ENCODE data around the gene RBM11.

DNA sequence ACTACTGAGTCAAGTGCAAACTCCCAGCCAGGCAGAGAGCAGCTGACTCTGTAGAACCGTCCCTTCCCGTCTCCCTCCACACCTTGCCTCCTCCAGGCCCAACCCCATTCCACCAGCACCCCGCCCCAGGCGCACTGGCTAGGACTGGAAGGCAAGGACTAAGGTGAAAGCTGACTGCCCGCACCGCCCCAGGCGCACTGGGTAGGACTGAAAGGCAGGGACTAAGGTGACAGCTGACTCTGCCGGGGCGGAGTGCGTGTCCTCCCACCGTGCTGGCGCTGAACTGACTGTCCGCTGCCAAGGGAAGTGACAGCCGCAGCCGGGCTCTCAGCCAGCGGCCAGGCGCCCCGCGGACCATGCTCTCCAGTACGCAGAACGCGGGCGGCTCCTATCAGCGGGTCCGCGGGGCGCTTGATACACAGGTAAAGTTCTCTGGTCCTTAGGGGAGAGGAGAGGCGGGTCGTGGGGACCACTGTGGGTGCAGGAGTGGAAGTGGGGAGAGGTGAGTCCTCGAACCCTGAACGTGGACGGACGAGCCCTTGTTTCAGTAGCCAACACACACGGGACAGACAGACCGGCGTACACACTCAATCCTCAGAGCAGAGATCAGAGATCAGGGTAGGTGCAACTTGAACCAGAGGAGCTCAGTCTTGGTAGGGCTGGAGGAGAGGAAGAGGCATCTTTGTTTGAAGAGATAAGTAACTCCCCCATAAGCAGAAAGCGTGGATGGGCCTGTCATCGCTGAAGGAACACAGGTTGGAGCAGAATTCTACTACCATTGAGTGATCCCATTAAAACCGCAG, 58.0 kb downstream of the RBM11 start:
- TF ChIP-seq, protein P1, sequence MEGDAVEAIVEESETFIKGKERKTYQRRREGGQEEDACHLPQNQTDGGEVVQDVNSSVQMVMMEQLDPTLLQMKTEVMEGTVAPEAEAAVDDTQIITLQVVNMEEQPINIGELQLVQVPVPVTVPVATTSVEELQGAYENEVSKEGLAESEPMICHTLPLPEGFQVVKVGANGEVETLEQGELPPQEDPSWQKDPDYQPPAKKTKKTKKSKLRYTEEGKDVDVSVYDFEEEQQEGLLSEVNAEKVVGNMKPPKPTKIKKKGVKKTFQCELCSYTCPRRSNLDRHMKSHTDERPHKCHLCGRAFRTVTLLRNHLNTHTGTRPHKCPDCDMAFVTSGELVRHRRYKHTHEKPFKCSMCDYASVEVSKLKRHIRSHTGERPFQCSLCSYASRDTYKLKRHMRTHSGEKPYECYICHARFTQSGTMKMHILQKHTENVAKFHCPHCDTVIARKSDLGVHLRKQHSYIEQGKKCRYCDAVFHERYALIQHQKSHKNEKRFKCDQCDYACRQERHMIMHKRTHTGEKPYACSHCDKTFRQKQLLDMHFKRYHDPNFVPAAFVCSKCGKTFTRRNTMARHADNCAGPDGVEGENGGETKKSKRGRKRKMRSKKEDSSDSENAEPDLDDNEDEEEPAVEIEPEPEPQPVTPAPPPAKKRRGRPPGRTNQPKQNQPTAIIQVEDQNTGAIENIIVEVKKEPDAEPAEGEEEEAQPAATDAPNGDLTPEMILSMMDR (conservative IDR thresholded peaks at IDR 0.05; ENCODE audit: low read length): no peak
- TF ChIP-seq EZH2phosphoT487 (IDR thresholded peaks at IDR 0.05; ENCODE audit: borderline replicate concordance, low read depth, low read length): no peak
